ENCODE results near the gene ZNF335.

DNA sequence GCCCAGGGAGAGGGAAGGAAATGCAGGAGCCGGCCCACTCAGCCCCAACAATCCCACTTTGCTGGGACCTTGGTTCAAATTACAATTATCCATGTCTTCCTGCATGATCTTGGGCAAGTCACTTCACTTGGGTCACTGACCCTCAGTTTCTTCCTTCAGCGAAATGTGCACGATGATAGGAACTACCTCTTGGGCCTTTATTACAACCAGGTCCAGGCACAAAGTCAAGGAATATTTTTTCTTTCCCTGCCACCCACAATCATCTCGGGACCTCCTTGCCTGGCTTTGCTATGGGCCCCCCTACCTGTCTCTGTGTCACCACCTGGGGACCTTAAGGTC lies 59.7 kb downstream of the ZNF335 start:
- TF ChIP-seq, protein P1, sequence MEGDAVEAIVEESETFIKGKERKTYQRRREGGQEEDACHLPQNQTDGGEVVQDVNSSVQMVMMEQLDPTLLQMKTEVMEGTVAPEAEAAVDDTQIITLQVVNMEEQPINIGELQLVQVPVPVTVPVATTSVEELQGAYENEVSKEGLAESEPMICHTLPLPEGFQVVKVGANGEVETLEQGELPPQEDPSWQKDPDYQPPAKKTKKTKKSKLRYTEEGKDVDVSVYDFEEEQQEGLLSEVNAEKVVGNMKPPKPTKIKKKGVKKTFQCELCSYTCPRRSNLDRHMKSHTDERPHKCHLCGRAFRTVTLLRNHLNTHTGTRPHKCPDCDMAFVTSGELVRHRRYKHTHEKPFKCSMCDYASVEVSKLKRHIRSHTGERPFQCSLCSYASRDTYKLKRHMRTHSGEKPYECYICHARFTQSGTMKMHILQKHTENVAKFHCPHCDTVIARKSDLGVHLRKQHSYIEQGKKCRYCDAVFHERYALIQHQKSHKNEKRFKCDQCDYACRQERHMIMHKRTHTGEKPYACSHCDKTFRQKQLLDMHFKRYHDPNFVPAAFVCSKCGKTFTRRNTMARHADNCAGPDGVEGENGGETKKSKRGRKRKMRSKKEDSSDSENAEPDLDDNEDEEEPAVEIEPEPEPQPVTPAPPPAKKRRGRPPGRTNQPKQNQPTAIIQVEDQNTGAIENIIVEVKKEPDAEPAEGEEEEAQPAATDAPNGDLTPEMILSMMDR (IDR thresholded peaks at IDR 0.05) = no peak
- no peak for TF ChIP-seq POLR2A (IDR thresholded peaks at IDR 0.05)
